NCI-H345 (cell line): Measurements from ENCODE around the gene DDC.
A peak's percentile ranks its signal among the peaks of the same experiment; 100 is the strongest.
"Not testable (repeated sequence)": the region's sequence is repeated elsewhere in the genome, so short reads cannot be mapped to it uniquely, and the experiment has no call there.

Experiments used
- DNase-seq: peaks from one replicate; lab custom pipeline; 2025; lab: John Stamatoyannopoulos, UW

DDC gene

GRCh38 chr7:50589364-50589763 is 24.2 kb upstream of the DDC start:
- DNase-seq, result no peak

DNA sequence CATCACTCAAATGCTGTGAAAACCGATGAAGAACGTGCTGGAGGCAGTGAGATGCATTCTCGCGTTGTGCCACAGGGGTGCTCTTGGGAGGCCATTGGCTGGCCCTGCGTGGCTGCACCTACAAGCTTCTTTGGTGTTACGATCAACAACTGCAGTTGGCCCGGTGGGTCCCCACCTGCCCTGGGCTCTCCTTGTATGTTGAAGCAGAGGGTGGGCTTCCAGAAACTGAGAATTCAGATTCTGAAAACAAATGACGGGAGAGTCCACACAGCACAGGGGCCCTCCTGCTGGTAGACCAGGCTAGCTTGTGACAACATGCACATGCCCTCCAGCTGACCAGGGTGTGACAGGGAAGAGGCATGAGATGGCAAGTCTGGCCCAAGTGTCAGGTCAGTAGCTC is 23.7 kb upstream of the DDC start:
- DNase-seq, result no peak

DNA sequence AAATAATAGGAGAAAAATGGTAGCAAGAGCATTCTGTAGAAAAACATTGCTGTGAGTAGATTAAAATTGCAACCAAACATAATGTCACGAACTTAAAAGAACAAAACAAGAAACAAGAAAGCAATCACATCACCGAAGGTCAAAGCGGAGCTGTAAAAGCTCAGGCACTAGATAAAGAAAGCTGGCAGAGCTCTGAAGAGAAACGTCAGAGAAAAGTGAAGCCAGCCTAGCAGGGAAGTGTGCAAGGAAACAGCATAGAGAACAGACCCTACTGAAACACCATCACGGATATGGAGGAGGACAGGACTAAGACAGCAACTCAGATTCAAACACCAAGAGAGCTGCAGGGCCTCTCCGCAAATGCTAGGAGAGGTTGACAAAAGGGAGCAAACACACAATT is 22.5 kb upstream of the DDC start:
- DNase-seq, result no peak

DNA sequence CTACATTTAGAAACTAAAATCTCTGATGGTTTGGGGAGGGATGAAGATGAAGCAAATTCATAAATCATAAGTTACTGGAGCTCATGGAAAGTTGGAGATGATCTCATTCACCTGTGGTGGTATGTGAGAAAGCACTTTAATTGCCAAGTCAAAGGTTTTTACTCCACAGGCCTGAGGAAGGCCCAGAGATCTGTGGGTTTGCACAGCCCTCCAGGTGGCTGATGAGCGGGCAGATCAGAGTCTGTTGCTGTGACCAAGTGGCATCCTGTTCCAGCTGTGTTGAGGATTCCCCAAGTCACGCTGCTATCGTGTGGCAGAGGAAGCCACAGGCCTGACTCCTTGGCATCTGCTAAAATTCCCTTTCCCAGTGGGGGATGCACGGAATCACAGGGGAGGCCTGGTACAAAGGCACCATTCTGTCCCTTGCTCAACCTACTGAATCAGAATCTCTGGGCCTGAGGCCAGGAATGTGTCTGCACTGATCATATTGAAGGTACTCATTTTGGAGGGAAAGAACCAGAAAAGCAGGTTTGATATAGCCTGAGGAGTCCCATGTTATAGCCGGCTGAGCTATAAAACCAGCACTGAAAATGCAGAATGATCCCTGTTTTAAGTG is 19.7 kb upstream of the DDC start:
- peak; percentile 51 for DNase-seq

GRCh38 chr7:50584386-50584785 is 19.2 kb upstream of the DDC start:
- no peak for DNase-seq

- not testable (repeated sequence) for DNase-seq
Observed at GRCh38 chr7:50583295-50583694, 18.1 kb upstream of the DDC start.

GRCh38 chr7:50582271-50582670 is 17.1 kb upstream of the DDC start:
- DNase-seq, result not testable (repeated sequence)

- not testable (repeated sequence) for DNase-seq
Observed at GRCh38 chr7:50580666-50581065, 15.5 kb upstream of the DDC start.

- DNase-seq, result no peak
Observed at GRCh38 chr7:50580057-50580456, 14.9 kb upstream of the DDC start.

GRCh38 chr7:50578105-50578504 is 12.9 kb upstream of the DDC start:
- not testable (repeated sequence) for DNase-seq

- DNase-seq, result no peak
Observed at GRCh38 chr7:50577569-50577968, 12.4 kb upstream of the DDC start.

DNA sequence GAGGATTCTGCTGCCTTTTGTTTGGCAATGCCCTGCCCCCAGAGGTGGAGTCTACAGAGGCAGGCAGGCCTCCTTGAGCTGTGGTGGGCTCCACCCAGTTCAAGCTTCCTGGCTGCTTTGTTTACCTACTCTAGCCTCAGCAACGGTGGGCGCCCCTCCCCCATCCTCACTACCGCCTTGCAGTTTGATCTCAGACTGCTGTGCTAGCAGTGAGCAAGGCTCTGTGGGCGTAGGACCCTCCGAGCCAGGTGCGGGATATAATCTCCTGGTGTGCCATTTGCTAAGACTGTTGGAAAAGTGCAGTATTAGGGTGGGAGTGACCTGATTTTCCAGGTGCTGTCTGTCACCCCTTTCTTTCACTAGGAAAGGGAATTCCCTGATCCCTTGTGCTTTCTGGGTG is 11.2 kb upstream of the DDC start:
- DNase-seq, result not testable (repeated sequence)

- no peak for DNase-seq
Observed at GRCh38 chr7:50567715-50568261, 2.6 kb upstream of the DDC start.

- DNase-seq, result no peak
Observed at GRCh38 chr7:50565977-50566376, 772 bp upstream of the DDC start.

DNA sequence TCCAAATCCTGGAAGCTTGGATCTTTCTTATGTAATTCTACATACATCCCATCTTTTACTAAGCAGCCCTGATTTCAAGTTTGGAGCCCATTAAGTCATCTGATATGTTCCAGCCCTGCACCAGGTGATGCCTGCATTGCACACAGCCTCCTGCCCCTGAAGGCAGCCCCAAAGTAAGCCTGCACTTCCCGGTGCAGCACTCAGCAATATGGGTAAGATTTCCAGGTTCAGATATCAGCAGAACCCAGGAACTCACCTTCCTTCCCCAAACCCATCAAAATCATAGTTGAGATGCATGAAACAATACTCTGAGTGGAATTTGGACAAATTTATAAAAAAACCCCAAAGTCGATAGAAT is 333 bp upstream of the DDC start:
- DNase-seq, result no peak

DNA sequence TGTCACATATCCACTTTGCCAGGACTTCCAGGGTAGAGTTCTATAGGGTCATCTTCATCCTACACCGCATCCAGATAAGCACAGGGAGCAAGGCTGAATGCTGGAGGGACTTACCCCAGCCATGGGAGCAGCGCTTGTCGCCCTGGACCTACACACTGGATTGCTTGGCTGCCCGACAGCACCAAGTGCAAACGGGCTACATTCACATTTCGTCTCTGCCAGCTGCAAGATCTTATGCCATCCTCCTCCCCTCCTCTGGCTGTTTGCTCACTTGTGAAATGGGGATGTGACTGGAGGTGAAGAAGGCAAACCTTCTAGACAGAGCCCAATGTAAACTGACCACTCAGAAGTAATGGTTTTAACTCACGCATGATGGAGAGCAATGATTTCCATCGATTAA is 1.0 kb downstream of the DDC start:
- no peak for DNase-seq

DNA sequence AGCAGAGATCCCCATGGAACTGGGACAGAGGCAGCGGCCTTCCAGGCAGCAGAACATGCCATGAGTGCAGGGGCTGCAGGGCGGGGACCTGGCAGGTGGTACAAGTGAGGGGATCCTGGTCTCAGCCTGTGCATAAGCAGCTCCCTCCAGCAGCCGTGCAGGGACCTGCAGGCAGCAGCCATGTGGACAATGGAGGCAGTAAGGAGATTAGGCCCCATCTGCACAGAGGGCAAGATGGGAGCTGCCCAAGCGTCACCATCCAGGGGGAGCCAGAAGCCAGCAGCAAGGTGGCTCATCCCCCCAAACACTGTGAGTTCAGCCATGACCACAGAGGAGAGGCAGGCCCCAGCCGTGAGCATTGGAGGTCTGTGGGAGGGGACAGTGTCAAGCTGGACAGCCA is 3.1 kb downstream of the DDC start:
- peak; percentile 25 for DNase-seq

DNA sequence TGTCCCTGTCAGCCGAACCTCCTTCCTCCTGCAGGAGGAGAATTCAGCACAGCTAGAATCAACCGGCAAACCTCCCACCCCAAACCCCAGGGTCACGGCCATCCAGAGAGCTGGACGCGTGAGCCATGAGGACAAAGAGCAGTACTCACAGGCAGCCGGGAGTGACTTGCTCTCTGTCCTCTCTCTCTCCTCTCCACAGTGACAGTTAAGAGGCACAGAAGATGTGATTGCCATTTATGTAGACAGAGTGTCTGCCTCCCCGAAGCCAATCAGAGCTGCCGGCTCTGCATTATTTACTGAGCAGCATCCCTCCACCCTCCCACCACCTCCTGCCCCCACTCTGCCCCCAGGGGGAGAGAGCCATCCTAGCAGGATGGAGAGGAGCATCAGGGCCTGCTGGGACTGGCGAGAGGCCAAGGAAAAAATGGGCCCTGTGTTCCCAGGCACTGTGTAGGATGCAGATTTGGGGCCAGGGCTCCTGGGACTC is 4.3 kb downstream of the DDC start:
- DNase-seq, result peak; percentile 95

DNA sequence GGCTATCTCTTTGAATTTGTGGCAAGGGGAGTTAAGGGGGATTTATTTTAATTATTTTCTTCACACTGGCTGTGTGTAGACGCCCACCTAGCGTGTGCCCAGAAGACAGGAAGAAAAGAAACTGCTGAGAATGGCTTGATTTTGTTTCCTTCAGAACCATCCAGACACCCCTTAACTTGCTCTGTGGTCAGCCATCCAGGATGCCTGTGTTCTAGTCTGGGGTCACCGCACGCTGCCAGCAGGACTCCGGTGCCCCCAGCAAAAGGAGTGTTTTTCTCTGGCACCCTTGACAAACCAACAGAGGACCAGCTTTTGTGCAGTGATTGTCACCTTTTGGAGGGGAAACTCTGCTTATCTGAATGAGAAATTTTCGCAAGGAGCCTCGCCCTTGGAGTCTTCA is 5.3 kb downstream of the DDC start:
- DNase-seq, result no peak

- peak; percentile 92 for DNase-seq
Observed at GRCh38 chr7:50558294-50559053, 6.7 kb downstream of the DDC start.

DNA sequence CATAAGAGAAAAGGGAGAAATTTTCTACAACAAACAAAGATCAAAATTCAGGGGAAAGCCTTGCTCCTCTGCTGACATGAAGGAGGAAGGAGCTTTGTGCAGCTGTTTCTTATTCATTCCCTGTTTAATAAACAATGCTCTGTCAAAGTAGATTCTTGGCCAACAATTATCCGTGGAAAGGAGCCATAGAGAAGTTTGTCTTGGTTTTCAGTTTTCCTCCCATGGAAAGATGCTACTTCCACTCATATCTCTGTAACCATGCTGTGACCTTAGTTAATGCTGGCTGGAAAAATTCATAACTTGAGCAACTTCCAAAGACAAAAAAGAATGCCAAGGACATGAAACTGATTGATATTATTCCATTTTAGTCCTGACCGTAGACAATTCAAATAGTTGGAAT is 8.1 kb downstream of the DDC start:
- DNase-seq, result no peak

- no peak for DNase-seq
Observed at GRCh38 chr7:50556247-50556991, 8.8 kb downstream of the DDC start.
